ENCODE measurements around the gene MVB12B. TPM values are rescaled to one million over a fixed set of nuclear protein-coding genes. Genes with fewer than 3 reads are reported as not detected.

The MVB12B gene
- total and polyA plus RNA-seq, 7 donors: 1.5 to 25.6 (median 11.6) TPM

GRCh38 chr9:126421567-126422428 is 95.2 kb downstream of the MVB12B start:
- Histone ChIP-seq H3K27me3 (ENCODE audit: insufficient read depth in 3 of 3, low read length in 2 of 3) (no peaks in the 10 kb centered on the region), H3K4me3 (no peak overlapping the region), H3K9me3 (no peaks in the 10 kb centered on the region), H3K36me3 (ENCODE audit: insufficient read depth in 1 of 2, low read depth in 1 of 2) (peaks cover 0 to 18% of the 10 kb centered on the region in 2 donors), H3K4me1 (peaks cover 33% of the 10 kb centered on the region), H3K27ac (peak overlapping the region; percentile 28)
- intact Hi-C loops (cut with DNase I): no loop called here
- WGBS, 3 donors: 46 to 53% (median 47%) methylated on average over 25 of the region's 25 CpGs
- ATAC-seq (peak; percentile 56 to 86 (median 76)), DNase-seq (peak in 1 of 2 donors; percentile 39)
- TF ChIP-seq, protein P1, sequence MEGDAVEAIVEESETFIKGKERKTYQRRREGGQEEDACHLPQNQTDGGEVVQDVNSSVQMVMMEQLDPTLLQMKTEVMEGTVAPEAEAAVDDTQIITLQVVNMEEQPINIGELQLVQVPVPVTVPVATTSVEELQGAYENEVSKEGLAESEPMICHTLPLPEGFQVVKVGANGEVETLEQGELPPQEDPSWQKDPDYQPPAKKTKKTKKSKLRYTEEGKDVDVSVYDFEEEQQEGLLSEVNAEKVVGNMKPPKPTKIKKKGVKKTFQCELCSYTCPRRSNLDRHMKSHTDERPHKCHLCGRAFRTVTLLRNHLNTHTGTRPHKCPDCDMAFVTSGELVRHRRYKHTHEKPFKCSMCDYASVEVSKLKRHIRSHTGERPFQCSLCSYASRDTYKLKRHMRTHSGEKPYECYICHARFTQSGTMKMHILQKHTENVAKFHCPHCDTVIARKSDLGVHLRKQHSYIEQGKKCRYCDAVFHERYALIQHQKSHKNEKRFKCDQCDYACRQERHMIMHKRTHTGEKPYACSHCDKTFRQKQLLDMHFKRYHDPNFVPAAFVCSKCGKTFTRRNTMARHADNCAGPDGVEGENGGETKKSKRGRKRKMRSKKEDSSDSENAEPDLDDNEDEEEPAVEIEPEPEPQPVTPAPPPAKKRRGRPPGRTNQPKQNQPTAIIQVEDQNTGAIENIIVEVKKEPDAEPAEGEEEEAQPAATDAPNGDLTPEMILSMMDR (IDR thresholded peaks at IDR 0.05): no peak

DNA sequence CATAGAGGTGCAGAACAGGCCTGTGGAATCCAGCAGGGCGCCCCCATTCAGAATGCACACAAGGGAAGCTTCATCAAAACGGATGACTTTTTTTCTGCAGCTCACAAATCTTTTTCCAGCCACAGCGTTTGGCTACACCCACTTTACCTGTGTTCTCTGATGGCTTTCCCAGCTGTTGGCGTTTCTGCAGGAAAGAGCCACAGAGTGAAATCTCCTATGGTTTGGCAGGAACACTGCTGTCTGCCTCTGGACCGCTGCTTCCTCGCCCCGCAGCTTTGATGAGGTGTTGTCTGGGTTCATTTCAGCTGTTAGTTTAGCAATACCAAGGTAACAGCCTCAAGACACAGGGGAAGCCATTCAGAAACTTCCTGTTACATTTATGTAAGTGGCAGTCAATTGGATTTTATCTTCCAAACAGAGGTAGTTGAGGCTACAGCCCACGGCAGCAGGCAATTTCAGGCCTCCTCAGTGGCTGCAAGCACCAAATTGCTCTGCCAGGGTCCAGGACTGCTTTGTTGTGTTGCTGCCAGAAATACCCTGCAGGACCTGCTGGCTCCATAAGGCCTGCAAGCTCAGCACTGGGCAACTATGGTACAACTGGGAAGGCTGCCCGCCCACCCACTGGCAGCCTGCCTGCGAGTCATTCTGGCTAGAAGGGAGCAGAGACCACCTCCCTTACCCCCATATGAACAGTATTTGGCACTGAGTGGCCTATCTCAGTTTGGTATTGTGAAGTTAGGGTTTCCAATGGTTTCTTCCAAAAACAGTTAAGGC is 96.7 kb downstream of the MVB12B start:
- Histone ChIP-seq H3K9me3 (no peaks in the 10 kb centered on the region), H3K4me1 (peaks cover 33% of the 10 kb centered on the region), H3K27me3 (ENCODE audit: insufficient read depth in 3 of 3, low read length in 2 of 3) (no peaks in the 10 kb centered on the region), H3K4me3 (no peak overlapping the region), H3K27ac (no peak overlapping the region), H3K36me3 (ENCODE audit: insufficient read depth in 1 of 2, low read depth in 1 of 2) (peaks cover 0 to 21% of the 10 kb centered on the region in 2 donors)
- 63 to 70% (median 65%) methylated on average over 10 of the region's 10 CpGs for WGBS, 3 donors
- no peak for ATAC-seq
- TF ChIP-seq, protein P1 (IDR thresholded peaks at IDR 0.05): no peak
- no peak for DNase-seq
- intact Hi-C loops (cut with DNase I): no loop called here

DNA sequence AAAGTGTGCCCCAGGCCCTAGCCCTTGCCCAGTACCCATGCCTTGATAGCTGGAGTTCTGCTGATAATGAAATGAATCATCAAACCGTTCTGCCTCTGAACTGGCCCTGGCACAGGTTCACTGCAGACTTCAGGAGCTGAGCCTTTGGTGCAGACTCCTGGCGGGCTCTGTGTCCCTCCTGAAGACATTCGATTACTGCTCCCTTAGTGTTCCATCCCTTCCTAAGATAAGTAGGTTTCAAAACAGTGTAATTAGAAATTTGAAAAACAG is 97.2 kb downstream of the MVB12B start:
- H3K4me3 ChIP-seq: no peak overlapping the region
- H3K9me3 ChIP-seq: no peaks in the 10 kb centered on the region
- intact Hi-C loops (cut with DNase I): no loop called here
- DNase-seq (no peak), ATAC-seq (no peak)
- H3K27ac ChIP-seq: no peak overlapping the region
- WGBS, 3 donors: 73 to 90% (median 80%) methylated on average over 3 of the region's 3 CpGs
- H3K36me3 ChIP-seq (ENCODE audit: insufficient read depth in 1 of 2, low read depth in 1 of 2): peaks cover 0 to 21% of the 10 kb centered on the region in 2 donors
- TF ChIP-seq, protein P1 (IDR thresholded peaks at IDR 0.05): no peak
- peaks cover 33% of the 10 kb centered on the region for H3K4me1 ChIP-seq
- no peaks in the 10 kb centered on the region for H3K27me3 ChIP-seq (ENCODE audit: insufficient read depth in 3 of 3, low read length in 2 of 3)

DNA sequence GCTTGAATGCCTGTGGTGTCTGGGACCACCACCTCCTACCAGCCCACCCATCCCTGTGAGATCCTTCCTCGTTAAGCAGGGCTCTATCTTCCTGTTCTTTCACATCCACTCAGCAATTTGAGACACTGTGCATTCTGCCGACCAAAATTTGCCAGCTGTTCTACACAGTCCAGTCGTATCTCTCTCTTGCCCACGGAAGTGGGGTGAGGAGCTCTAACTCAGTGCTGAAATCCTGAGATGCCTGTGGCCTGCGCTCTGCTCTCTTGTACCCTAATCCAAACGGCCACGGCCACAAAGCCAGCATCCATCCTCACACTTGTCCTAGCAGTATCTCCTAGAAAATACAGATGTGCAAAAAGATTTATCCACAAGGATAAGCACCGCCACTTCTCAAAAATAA is 97.9 kb downstream of the MVB12B start:
- no peaks in the 10 kb centered on the region for H3K27me3 ChIP-seq (ENCODE audit: insufficient read depth in 3 of 3, low read length in 2 of 3)
- no peak overlapping the region for H3K4me3 ChIP-seq
- TF ChIP-seq, protein P1 (IDR thresholded peaks at IDR 0.05): no peak
- H3K36me3 ChIP-seq (ENCODE audit: insufficient read depth in 1 of 2, low read depth in 1 of 2): peaks cover 0 to 21% of the 10 kb centered on the region in 2 donors
- ATAC-seq: no peak
- H3K4me1 ChIP-seq: peaks cover 28% of the 10 kb centered on the region
- H3K9me3 ChIP-seq: no peaks in the 10 kb centered on the region
- 75 to 83% (median 83%) methylated on average over 8 of the region's 8 CpGs for WGBS, 3 donors
- intact Hi-C loops (cut with DNase I): no loop called here
- H3K27ac ChIP-seq: no peak overlapping the region
- no peak for DNase-seq

Data from psoas muscle (tissue), 8 donors.